Measurements from ENCODE around the gene ARMH3. TPM values are rescaled to one million over a fixed set of nuclear protein-coding genes. Genes with fewer than 3 reads are reported as not detected.
"Not testable (repeated sequence)": the region's sequence is repeated elsewhere in the genome, so short reads cannot be mapped to it uniquely, and the experiment has no call there.

The ARMH3 gene
- total RNA-seq, 1 donor from 2014 or later, result 19.1 TPM

GRCh38 chr10:102035807-102036206, 20.2 kb downstream of the ARMH3 start:
- H3K4me1 Mint-ChIP-seq (ENCODE audit: low read depth); intact Hi-C loops (cut with micrococcal nuclease); H3K4me3 Mint-ChIP-seq (ENCODE audit: low read depth); H3K27me3 Mint-ChIP-seq (ENCODE audit: low read depth); DNase-seq (ENCODE audit: low spot score); H3K9me3 Mint-ChIP-seq; H3K27ac Mint-ChIP-seq: not testable (repeated sequence)
- H3K36me3 Mint-ChIP-seq (ENCODE audit: low read depth), result peaks cover 42% of the 10 kb centered on the region

GRCh38 chr10:102033787-102034186, 22.2 kb downstream of the ARMH3 start:
- no peak overlapping the region for H3K4me3 Mint-ChIP-seq (ENCODE audit: low read depth)
- H3K27me3 Mint-ChIP-seq (ENCODE audit: low read depth), result no peaks in the 10 kb centered on the region
- H3K4me1 Mint-ChIP-seq (ENCODE audit: low read depth), result no peaks in the 10 kb centered on the region
- H3K9me3 Mint-ChIP-seq, result no peaks in the 10 kb centered on the region
- intact Hi-C loops (cut with micrococcal nuclease), result no loop called here
- H3K27ac Mint-ChIP-seq, result no peak overlapping the region
- DNase-seq (ENCODE audit: low spot score), result no peak
- H3K36me3 Mint-ChIP-seq (ENCODE audit: low read depth), result peaks cover 51% of the 10 kb centered on the region

GRCh38 chr10:102027261-102027660, 28.7 kb downstream of the ARMH3 start:
- DNase-seq (ENCODE audit: low spot score), result no peak
- H3K4me3 Mint-ChIP-seq (ENCODE audit: low read depth), result no peak overlapping the region
- intact Hi-C loops (cut with micrococcal nuclease), result no loop called here
- no peaks in the 10 kb centered on the region for H3K4me1 Mint-ChIP-seq (ENCODE audit: low read depth)
- no peaks in the 10 kb centered on the region for H3K27me3 Mint-ChIP-seq (ENCODE audit: low read depth)
- no peak overlapping the region for H3K27ac Mint-ChIP-seq
- peaks cover 47% of the 10 kb centered on the region for H3K36me3 Mint-ChIP-seq (ENCODE audit: low read depth)
- no peaks in the 10 kb centered on the region for H3K9me3 Mint-ChIP-seq

GRCh38 chr10:102024799-102025198, 31.2 kb downstream of the ARMH3 start:
- DNase-seq (ENCODE audit: low spot score), result no peak
- Mint-ChIP-seq H3K4me1 (ENCODE audit: low read depth) (no peaks in the 10 kb centered on the region), H3K36me3 (ENCODE audit: low read depth) (peaks cover 52% of the 10 kb centered on the region), H3K4me3 (ENCODE audit: low read depth) (no peak overlapping the region), H3K9me3 (peaks cover 4% of the 10 kb centered on the region), H3K27me3 (ENCODE audit: low read depth) (no peaks in the 10 kb centered on the region), H3K27ac (no peak overlapping the region)
- intact Hi-C loops (cut with micrococcal nuclease), result no loop called here

- DNase-seq (ENCODE audit: low spot score), result no peak
- Mint-ChIP-seq H3K27ac (no peak overlapping the region), H3K36me3 (ENCODE audit: low read depth) (peaks cover 42% of the 10 kb centered on the region)
These were observed 35.0 kb downstream of the ARMH3 start for GRCh38 chr10:102020938-102021337.

GRCh38 chr10:102017295-102017694, 38.7 kb downstream of the ARMH3 start:
- DNase-seq (ENCODE audit: low spot score), result no peak
- no peak overlapping the region for H3K27ac Mint-ChIP-seq
- intact Hi-C loops (cut with micrococcal nuclease), result no loop called here
- no peaks in the 10 kb centered on the region for H3K27me3 Mint-ChIP-seq (ENCODE audit: low read depth)
- H3K4me3 Mint-ChIP-seq (ENCODE audit: low read depth), result no peak overlapping the region
- H3K36me3 Mint-ChIP-seq (ENCODE audit: low read depth), result peaks cover 36% of the 10 kb centered on the region
- H3K4me1 Mint-ChIP-seq (ENCODE audit: low read depth), result peaks cover 2% of the 10 kb centered on the region
- H3K9me3 Mint-ChIP-seq, result peaks cover 4% of the 10 kb centered on the region

More at GRCh38 chr10:102020938-102021337, 35.0 kb downstream of the ARMH3 start:
- Mint-ChIP-seq H3K27me3 (ENCODE audit: low read depth) (no peaks in the 10 kb centered on the region), H3K4me1 (ENCODE audit: low read depth) (no peaks in the 10 kb centered on the region), H3K9me3 (peaks cover 4% of the 10 kb centered on the region), H3K4me3 (ENCODE audit: low read depth) (no peak overlapping the region)
- intact Hi-C loops (cut with micrococcal nuclease), result no loop called here

- no peak overlapping the region for H3K27ac Mint-ChIP-seq
- DNase-seq (ENCODE audit: low spot score), result no peak
- no peaks in the 10 kb centered on the region for H3K27me3 Mint-ChIP-seq (ENCODE audit: low read depth)
- intact Hi-C loops (cut with micrococcal nuclease), result no loop called here
- no peaks in the 10 kb centered on the region for H3K9me3 Mint-ChIP-seq
- peaks cover 2% of the 10 kb centered on the region for H3K4me1 Mint-ChIP-seq (ENCODE audit: low read depth)
- H3K36me3 Mint-ChIP-seq (ENCODE audit: low read depth), result peaks cover 34% of the 10 kb centered on the region
- no peak overlapping the region for H3K4me3 Mint-ChIP-seq (ENCODE audit: low read depth)
These were observed 39.6 kb downstream of the ARMH3 start for GRCh38 chr10:102016416-102016815.

GRCh38 chr10:102010961-102011360, 45.0 kb downstream of the ARMH3 start:
- intact Hi-C loops (cut with micrococcal nuclease), result loop anchor here (1.0 kb wide), 3 partner anchors 122 to 176 kb away; no protein-coding TSS in a partner anchor
- DNase-seq (ENCODE audit: low spot score), result no peak
- no peaks in the 10 kb centered on the region for H3K27me3 Mint-ChIP-seq (ENCODE audit: low read depth)
- H3K27ac Mint-ChIP-seq, result no peak overlapping the region
- H3K9me3 Mint-ChIP-seq, result no peaks in the 10 kb centered on the region
- no peak overlapping the region for H3K4me3 Mint-ChIP-seq (ENCODE audit: low read depth)
- H3K4me1 Mint-ChIP-seq (ENCODE audit: low read depth), result peaks cover 2% of the 10 kb centered on the region
- H3K36me3 Mint-ChIP-seq (ENCODE audit: low read depth), result peaks cover 32% of the 10 kb centered on the region

- Mint-ChIP-seq H3K27me3 (ENCODE audit: low read depth) (no peaks in the 10 kb centered on the region), H3K36me3 (ENCODE audit: low read depth) (peaks cover 39% of the 10 kb centered on the region), H3K27ac (no peak overlapping the region), H3K9me3 (no peaks in the 10 kb centered on the region), H3K4me1 (ENCODE audit: low read depth) (peaks cover 2% of the 10 kb centered on the region), H3K4me3 (ENCODE audit: low read depth) (no peak overlapping the region)
- intact Hi-C loops (cut with micrococcal nuclease), result loop anchor here (1.0 kb wide), 3 partner anchors 121 to 175 kb away; no protein-coding TSS in a partner anchor
- peak; percentile 24 for DNase-seq (ENCODE audit: low spot score)
These were observed 46.1 kb downstream of the ARMH3 start for GRCh38 chr10:102009801-102010425.

GRCh38 chr10:102007796-102008195, 48.2 kb downstream of the ARMH3 start:
- no peaks in the 10 kb centered on the region for H3K9me3 Mint-ChIP-seq
- intact Hi-C loops (cut with micrococcal nuclease), result no loop called here
- H3K27me3 Mint-ChIP-seq (ENCODE audit: low read depth), result no peaks in the 10 kb centered on the region

GRCh38 chr10:102007031-102007430, 48.9 kb downstream of the ARMH3 start:
- H3K27me3 Mint-ChIP-seq (ENCODE audit: low read depth); H3K27ac Mint-ChIP-seq; H3K9me3 Mint-ChIP-seq; intact Hi-C loops (cut with micrococcal nuclease); H3K4me3 Mint-ChIP-seq (ENCODE audit: low read depth); H3K4me1 Mint-ChIP-seq (ENCODE audit: low read depth); DNase-seq (ENCODE audit: low spot score): not testable (repeated sequence)
- H3K36me3 Mint-ChIP-seq (ENCODE audit: low read depth), result peaks cover 43% of the 10 kb centered on the region

More at GRCh38 chr10:102007796-102008195, 48.2 kb downstream of the ARMH3 start:
- DNase-seq (ENCODE audit: low spot score), result no peak
- Mint-ChIP-seq H3K36me3 (ENCODE audit: low read depth) (peaks cover 39% of the 10 kb centered on the region), H3K27ac (no peak overlapping the region), H3K4me3 (ENCODE audit: low read depth) (no peak overlapping the region), H3K4me1 (ENCODE audit: low read depth) (peaks cover 2% of the 10 kb centered on the region)

GRCh38 chr10:102004376-102004775, 51.6 kb downstream of the ARMH3 start:
- no peak overlapping the region for H3K4me3 Mint-ChIP-seq (ENCODE audit: low read depth)
- no peak overlapping the region for H3K27ac Mint-ChIP-seq
- H3K36me3 Mint-ChIP-seq (ENCODE audit: low read depth), result peaks cover 40% of the 10 kb centered on the region
- DNase-seq (ENCODE audit: low spot score), result no peak
- H3K4me1 Mint-ChIP-seq (ENCODE audit: low read depth), result peaks cover 15% of the 10 kb centered on the region
- H3K9me3 Mint-ChIP-seq, result no peaks in the 10 kb centered on the region
- intact Hi-C loops (cut with micrococcal nuclease), result no loop called here
- no peaks in the 10 kb centered on the region for H3K27me3 Mint-ChIP-seq (ENCODE audit: low read depth)

- intact Hi-C loops (cut with micrococcal nuclease), result no loop called here
- no peaks in the 10 kb centered on the region for H3K27me3 Mint-ChIP-seq (ENCODE audit: low read depth)
- no peak overlapping the region for H3K4me3 Mint-ChIP-seq (ENCODE audit: low read depth)
- H3K36me3 Mint-ChIP-seq (ENCODE audit: low read depth), result peaks cover 34% of the 10 kb centered on the region
- H3K9me3 Mint-ChIP-seq, result no peaks in the 10 kb centered on the region
- no peak for DNase-seq (ENCODE audit: low spot score)
- no peak overlapping the region for H3K27ac Mint-ChIP-seq
- peaks cover 17% of the 10 kb centered on the region for H3K4me1 Mint-ChIP-seq (ENCODE audit: low read depth)
These were observed 52.4 kb downstream of the ARMH3 start for GRCh38 chr10:102003541-102003940.
